ENCODE results near the gene SLC34A3.
A peak's percentile ranks its signal among the peaks of the same experiment; 100 is the strongest.

Gene SLC34A3

GRCh38 chr9:137205126-137206069 lies 25.3 kb upstream of the SLC34A3 start, which contains the start of the genes NDOR1 and TMEM203:
Gene NDOR1, plus strand, starts transcription at chr9:137205700. Its CDS starts 78 bp downstream, at chr9:137205778.
Gene TMEM203, minus strand, starts transcription at chr9:137205648. Its CDS starts 234 bp downstream, at chr9:137205414.
- peak within 1 kb of the TSS; percentile 83 to 95 for H3K9ac ChIP-seq (ENCODE audit: low read depth in 1 of 2, low read length in 2 of 2)
- H3K4me3 ChIP-seq (ENCODE audit: low read depth in 1 of 2, low read length in 2 of 2): peak within 1 kb of the TSS; percentile 99
- H3K36me3 ChIP-seq (ENCODE audit: control insufficient read depth in 1 of 2, insufficient read depth in 2 of 2, low read length in 2 of 2): peaks cover 0 to 9% of the 10 kb centered on the region in 2 donors
- H3K27me3 ChIP-seq (ENCODE audit: control insufficient read depth in 1 of 2, insufficient read depth in 2 of 2, low read length in 2 of 2): no peaks in the 10 kb centered on the region
- peak within 1 kb of the TSS; percentile 70 for H3K27ac ChIP-seq (ENCODE audit: low read depth, low read length)
- H3K4me1 ChIP-seq (ENCODE audit: control insufficient read depth in 1 of 2, insufficient read depth in 2 of 2, low read length in 2 of 2): peaks cover 40 to 53% of the 10 kb centered on the region in 2 donors
- no peaks in the 10 kb centered on the region for H3K9me3 ChIP-seq (ENCODE audit: control insufficient read depth in 1 of 2, low read length in 2 of 2)

GRCh38 chr9:137206602-137207001 lies 24.1 kb upstream of the SLC34A3 start:
- Histone ChIP-seq H3K27me3 (ENCODE audit: control insufficient read depth in 1 of 2, insufficient read depth in 2 of 2, low read length in 2 of 2) (no peaks in the 10 kb centered on the region), H3K9ac (ENCODE audit: low read depth in 1 of 2, low read length in 2 of 2) (peak overlapping the region; percentile 83 to 95), H3K4me1 (ENCODE audit: control insufficient read depth in 1 of 2, insufficient read depth in 2 of 2, low read length in 2 of 2) (peaks cover 34 to 48% of the 10 kb centered on the region in 2 donors), H3K27ac (ENCODE audit: low read depth, low read length) (no peak overlapping the region), H3K9me3 (ENCODE audit: control insufficient read depth in 1 of 2, low read length in 2 of 2) (no peaks in the 10 kb centered on the region), H3K36me3 (ENCODE audit: control insufficient read depth in 1 of 2, insufficient read depth in 2 of 2, low read length in 2 of 2) (peaks cover 0 to 9% of the 10 kb centered on the region in 2 donors), H3K4me3 (ENCODE audit: low read depth in 1 of 2, low read length in 2 of 2) (peak overlapping the region; percentile 99)

- no peak overlapping the region for H3K9ac ChIP-seq (ENCODE audit: low read depth in 1 of 2, low read length in 2 of 2)
- no peak overlapping the region for H3K4me3 ChIP-seq (ENCODE audit: low read depth in 1 of 2, low read length in 2 of 2)
- H3K27ac ChIP-seq (ENCODE audit: low read depth, low read length): no peak overlapping the region
- H3K9me3 ChIP-seq (ENCODE audit: control insufficient read depth in 1 of 2, low read length in 2 of 2): no peaks in the 10 kb centered on the region
- H3K27me3 ChIP-seq (ENCODE audit: control insufficient read depth in 1 of 2, insufficient read depth in 2 of 2, low read length in 2 of 2): no peaks in the 10 kb centered on the region
- H3K36me3 ChIP-seq (ENCODE audit: control insufficient read depth in 1 of 2, insufficient read depth in 2 of 2, low read length in 2 of 2): peaks cover 0 to 17% of the 10 kb centered on the region in 2 donors
- peaks cover 5 to 10% of the 10 kb centered on the region in 2 donors for H3K4me1 ChIP-seq (ENCODE audit: control insufficient read depth in 1 of 2, insufficient read depth in 2 of 2, low read length in 2 of 2)
These were observed 19.2 kb upstream of the SLC34A3 start for GRCh38 chr9:137211532-137211931.

GRCh38 chr9:137212520-137212919 lies 18.2 kb upstream of the SLC34A3 start:
- Histone ChIP-seq H3K36me3 (ENCODE audit: control insufficient read depth in 1 of 2, insufficient read depth in 2 of 2, low read length in 2 of 2) (peaks cover 0 to 11% of the 10 kb centered on the region in 2 donors), H3K27me3 (ENCODE audit: control insufficient read depth in 1 of 2, insufficient read depth in 2 of 2, low read length in 2 of 2) (no peaks in the 10 kb centered on the region), H3K27ac (ENCODE audit: low read depth, low read length) (no peak overlapping the region), H3K9me3 (ENCODE audit: control insufficient read depth in 1 of 2, low read length in 2 of 2) (no peaks in the 10 kb centered on the region), H3K4me1 (ENCODE audit: control insufficient read depth in 1 of 2, insufficient read depth in 2 of 2, low read length in 2 of 2) (peaks cover 0 to 10% of the 10 kb centered on the region in 2 donors), H3K4me3 (ENCODE audit: low read depth in 1 of 2, low read length in 2 of 2) (no peak overlapping the region), H3K9ac (ENCODE audit: low read depth in 1 of 2, low read length in 2 of 2) (no peak overlapping the region)

GRCh38 chr9:137213160-137214060 lies 17.3 kb upstream of the SLC34A3 start:
- no peak overlapping the region for H3K9ac ChIP-seq (ENCODE audit: low read depth in 1 of 2, low read length in 2 of 2)

GRCh38 chr9:137214620-137215019 lies 16.1 kb upstream of the SLC34A3 start:
- H3K36me3 ChIP-seq (ENCODE audit: control insufficient read depth in 1 of 2, insufficient read depth in 2 of 2, low read length in 2 of 2): peaks cover 0 to 8% of the 10 kb centered on the region in 2 donors
- no peaks in the 10 kb centered on the region for H3K9me3 ChIP-seq (ENCODE audit: control insufficient read depth in 1 of 2, low read length in 2 of 2)
- no peaks in the 10 kb centered on the region for H3K27me3 ChIP-seq (ENCODE audit: control insufficient read depth in 1 of 2, insufficient read depth in 2 of 2, low read length in 2 of 2)
- no peak overlapping the region for H3K9ac ChIP-seq (ENCODE audit: low read depth in 1 of 2, low read length in 2 of 2)
- peaks cover 9 to 31% of the 10 kb centered on the region in 2 donors for H3K4me1 ChIP-seq (ENCODE audit: control insufficient read depth in 1 of 2, insufficient read depth in 2 of 2, low read length in 2 of 2)
- no peak overlapping the region for H3K27ac ChIP-seq (ENCODE audit: low read depth, low read length)
- H3K4me3 ChIP-seq (ENCODE audit: low read depth in 1 of 2, low read length in 2 of 2): no peak overlapping the region

More at GRCh38 chr9:137213160-137214060, 17.3 kb upstream of the SLC34A3 start:
- no peaks in the 10 kb centered on the region for H3K9me3 ChIP-seq (ENCODE audit: control insufficient read depth in 1 of 2, low read length in 2 of 2)
- H3K36me3 ChIP-seq (ENCODE audit: control insufficient read depth in 1 of 2, insufficient read depth in 2 of 2, low read length in 2 of 2): peaks cover 0 to 11% of the 10 kb centered on the region in 2 donors
- H3K27ac ChIP-seq (ENCODE audit: low read depth, low read length): no peak overlapping the region
- peaks cover 1 to 19% of the 10 kb centered on the region in 2 donors for H3K4me1 ChIP-seq (ENCODE audit: control insufficient read depth in 1 of 2, insufficient read depth in 2 of 2, low read length in 2 of 2)
- H3K27me3 ChIP-seq (ENCODE audit: control insufficient read depth in 1 of 2, insufficient read depth in 2 of 2, low read length in 2 of 2): no peaks in the 10 kb centered on the region
- no peak overlapping the region for H3K4me3 ChIP-seq (ENCODE audit: low read depth in 1 of 2, low read length in 2 of 2)

GRCh38 chr9:137215196-137215986 lies 15.3 kb upstream of the SLC34A3 start:
- H3K9me3 ChIP-seq (ENCODE audit: control insufficient read depth in 1 of 2, low read length in 2 of 2): no peaks in the 10 kb centered on the region
- H3K36me3 ChIP-seq (ENCODE audit: control insufficient read depth in 1 of 2, insufficient read depth in 2 of 2, low read length in 2 of 2): peaks cover 0 to 8% of the 10 kb centered on the region in 2 donors
- H3K27ac ChIP-seq (ENCODE audit: low read depth, low read length): no peak overlapping the region
- H3K9ac ChIP-seq (ENCODE audit: low read depth in 1 of 2, low read length in 2 of 2): no peak overlapping the region
- no peaks in the 10 kb centered on the region for H3K27me3 ChIP-seq (ENCODE audit: control insufficient read depth in 1 of 2, insufficient read depth in 2 of 2, low read length in 2 of 2)
- no peak overlapping the region for H3K4me3 ChIP-seq (ENCODE audit: low read depth in 1 of 2, low read length in 2 of 2)
- peaks cover 9 to 34% of the 10 kb centered on the region in 2 donors for H3K4me1 ChIP-seq (ENCODE audit: control insufficient read depth in 1 of 2, insufficient read depth in 2 of 2, low read length in 2 of 2)

- no peaks in the 10 kb centered on the region for H3K27me3 ChIP-seq (ENCODE audit: control insufficient read depth in 1 of 2, insufficient read depth in 2 of 2, low read length in 2 of 2)
- H3K4me3 ChIP-seq (ENCODE audit: low read depth in 1 of 2, low read length in 2 of 2): no peak overlapping the region
- H3K36me3 ChIP-seq (ENCODE audit: control insufficient read depth in 1 of 2, insufficient read depth in 2 of 2, low read length in 2 of 2): peaks cover 0 to 8% of the 10 kb centered on the region in 2 donors
- no peak overlapping the region for H3K27ac ChIP-seq (ENCODE audit: low read depth, low read length)
- H3K9me3 ChIP-seq (ENCODE audit: control insufficient read depth in 1 of 2, low read length in 2 of 2): no peaks in the 10 kb centered on the region
- no peak overlapping the region for H3K9ac ChIP-seq (ENCODE audit: low read depth in 1 of 2, low read length in 2 of 2)
- H3K4me1 ChIP-seq (ENCODE audit: control insufficient read depth in 1 of 2, insufficient read depth in 2 of 2, low read length in 2 of 2): peaks cover 9 to 34% of the 10 kb centered on the region in 2 donors
These were observed 14.3 kb upstream of the SLC34A3 start for GRCh38 chr9:137216188-137216965.
